ENCODE results near the gene ITSN1.
A peak's percentile ranks its signal among the peaks of the same experiment; 100 is the strongest.

Gene ITSN1

GRCh38 chr21:33691945-33692603, 49.8 kb downstream of the ITSN1 start:
- no peak overlapping the region for H3K27ac ChIP-seq
- TF ChIP-seq CTCF (conservative IDR thresholded peaks at IDR 0.05) = no peak

- TF ChIP-seq CTCF (conservative IDR thresholded peaks at IDR 0.05) = no peak
- no peak overlapping the region for H3K27ac ChIP-seq
These were observed 53.5 kb downstream of the ITSN1 start for GRCh38 chr21:33695813-33696212.

- H3K27ac ChIP-seq = no peak overlapping the region
- no peak for TF ChIP-seq CTCF (conservative IDR thresholded peaks at IDR 0.05)
These were observed 54.2 kb downstream of the ITSN1 start for GRCh38 chr21:33696465-33696864.

GRCh38 chr21:33698087-33698860, 56.0 kb downstream of the ITSN1 start:
- H3K27ac ChIP-seq = no peak overlapping the region
- no peak for TF ChIP-seq CTCF (conservative IDR thresholded peaks at IDR 0.05)

GRCh38 chr21:33699277-33699676, 57.0 kb downstream of the ITSN1 start:
- no peak overlapping the region for H3K27ac ChIP-seq
- no peak for TF ChIP-seq CTCF (conservative IDR thresholded peaks at IDR 0.05)

GRCh38 chr21:33700491-33700890, 58.2 kb downstream of the ITSN1 start:
- no peak for TF ChIP-seq CTCF (conservative IDR thresholded peaks at IDR 0.05)
- H3K27ac ChIP-seq = no peak overlapping the region

GRCh38 chr21:33703750-33704606, 61.7 kb downstream of the ITSN1 start:
- no peak for TF ChIP-seq CTCF (conservative IDR thresholded peaks at IDR 0.05)
- H3K27ac ChIP-seq = peak overlapping the region; percentile 85

Measured in VCaP (cell line).